Neural cell (in vitro differentiated cells): Measurements from ENCODE around the gene MYOT. TPM values are rescaled to one million over a fixed set of nuclear protein-coding genes. Genes with fewer than 3 reads are reported as not detected.

Source experiments
- polyA plus RNA-seq: library from polyadenylated mRNA; depleted of rRNA; stranded (reverse); fragments of >200 nt; gene quantifications from 2 replicates; pipeline ENCODE4 v1.2.3, GENCODE V29; 2014

MYOT gene
- polyA plus RNA-seq, 1 donor from 2014 or later = not detected

Other genes starting within 250 kb of the MYOT start
- gene KLHL3, start 131.8 kb upstream of the MYOT start, polyA plus RNA-seq = 10.9 and 12.9 TPM in 2 replicates
- gene HNRNPA0, start 113.5 kb upstream of the MYOT start, polyA plus RNA-seq = 73.7 and 80.3 TPM in 2 replicates
- not detected in 2 replicates for gene PKD2L2, start 21.6 kb downstream of the MYOT start, polyA plus RNA-seq
- gene FAM13B, start 165.2 kb downstream of the MYOT start, polyA plus RNA-seq = 51.9 and 61.6 TPM in 2 replicates
- 0.26 and 0.60 TPM in 2 replicates for gene WNT8A, start 216.2 kb downstream of the MYOT start, polyA plus RNA-seq